GM12878 (cell line): ENCODE measurements around the gene MUC7.

Experiments used
- BACH1 ChIP-seq: fragments of 450-650 bp; IDR thresholded peaks from 2 replicates; pipeline ENCODE4 v1.6.1; 2017; ENCODE audit warnings: mild to moderate bottlenecking, borderline replicate concordance
- CTCF ChIP-seq, 3 experiments: IDR thresholded peaks in 2 of 3; conservative IDR thresholded peaks in 1 of 3; 2 replicates each; pipeline ENCODE4 v1.5.1; 2011; ENCODE audit warnings: low read depth in 3 of 3, low read length in 3 of 3, mild to moderate bottlenecking in 3 of 3, control low read depth in 2 of 3, moderate library complexity in 2 of 3, inconsistent platforms in 1 of 3, mixed read lengths in 1 of 3; ENCODE audit not compliant: control insufficient read depth in 2 of 3, insufficient read depth in 1 of 3; ENCODE audit errors: extremely low read depth in 1 of 3
- DPF2 ChIP-seq: fragments of 450-650 bp; IDR thresholded peaks from 2 replicates; pipeline ENCODE4 v1.6.1; 2017; ENCODE audit warnings: mild to moderate bottlenecking
- EP300 ChIP-seq, 2 experiments: fragments of 150-350 bp in 1 of 2; IDR thresholded peaks; 2 replicates each; pipeline ENCODE4 v1.6.1; 2011 to 2012; ENCODE audit warnings: low read depth in 2 of 2, low read length in 2 of 2, borderline replicate concordance in 1 of 2, improper control_type of control experiment in 1 of 2, inconsistent platforms in 1 of 2; ENCODE audit not compliant: control insufficient read depth in 1 of 2
- EZH2 ChIP-seq: IDR thresholded peaks from 2 replicates; pipeline ENCODE4 v1.6.1; 2012; ENCODE audit warnings: low read depth, mild to moderate bottlenecking, control low read depth, inconsistent platforms, low read length, borderline replicate concordance; ENCODE audit not compliant: control insufficient read depth
- HDAC2 ChIP-seq: fragments of 200-600 bp; sonication (generic); IDR thresholded peaks from 2 replicates; pipeline ENCODE4 v1.6.1; 2017
- MAX ChIP-seq: IDR thresholded peaks from 2 replicates; pipeline ENCODE4 v1.6.1; 2012; ENCODE audit warnings: low read depth, low read length, improper control_type of control experiment
- POLR2A ChIP-seq: IDR thresholded peaks from 2 replicates; pipeline ENCODE4 v1.6.1; 2011; ENCODE audit warnings: low read depth, mild to moderate bottlenecking, low read length
- SUZ12 ChIP-seq: fragments of 200-600 bp; sonication (generic); IDR thresholded peaks from one replicate; pipeline ENCODE4 v1.6.1; 2018; ENCODE audit warnings: antibody characterized with exemption, mild to moderate bottlenecking; ENCODE audit not compliant: unreplicated experiment
- ZNF274 ChIP-seq: IDR thresholded peaks from one replicate; pipeline ENCODE4 v1.8.0; 2011; ENCODE audit not compliant: insufficient read length, insufficient read depth
- ZNF687 ChIP-seq: fragments of 450-650 bp; IDR thresholded peaks from 2 replicates; pipeline ENCODE4 v1.6.1; 2017; ENCODE audit warnings: mild to moderate bottlenecking, moderate library complexity

- TF ChIP-seq EZH2, result no peak
- TF ChIP-seq MAX, result no peak
- TF ChIP-seq BACH1, result no peak
- TF ChIP-seq CTCF (IDR thresholded peaks at IDR 0.05 in 2 of 3, conservative IDR thresholded peaks at IDR 0.05 in 1 of 3; ENCODE audit: control insufficient read depth in 2 of 3, extremely low read depth in 1 of 3, insufficient read depth in 1 of 3, low read depth in 3 of 3, low read length in 3 of 3), result no peak
- TF ChIP-seq HDAC2, result no peak
- no peak for TF ChIP-seq SUZ12
- no peak for TF ChIP-seq ZNF274
- TF ChIP-seq POLR2A, result no peak
- no peak for TF ChIP-seq EP300 (IDR thresholded peaks at IDR 0.05; ENCODE audit: borderline replicate concordance in 1 of 2, control insufficient read depth in 1 of 2, low read depth in 2 of 2, low read length in 2 of 2)
- TF ChIP-seq ZNF687, result no peak
- TF ChIP-seq DPF2, result no peak
Measured at GRCh38 chr4:70508801-70509200, 36.8 kb downstream of the MUC7 start.
